Activated CD4-positive, CD25-positive, alpha-beta regulatory T cell (primary cell): ENCODE measurements around the gene ACTG1.
A peak's percentile ranks its signal among the peaks of the same experiment; 100 is the strongest.

ENCODE experiments used
- DNase-seq, 4 experiments: peaks; one replicate each; lab custom pipeline; 2025; lab: John Stamatoyannopoulos, UW

The ACTG1 gene

GRCh38 chr17:81494626-81495377 is 17.8 kb downstream of the ACTG1 start:
- no peak for DNase-seq

- DNase-seq = no peak
These were observed 19.2 kb downstream of the ACTG1 start for GRCh38 chr17:81493198-81494038.

DNA sequence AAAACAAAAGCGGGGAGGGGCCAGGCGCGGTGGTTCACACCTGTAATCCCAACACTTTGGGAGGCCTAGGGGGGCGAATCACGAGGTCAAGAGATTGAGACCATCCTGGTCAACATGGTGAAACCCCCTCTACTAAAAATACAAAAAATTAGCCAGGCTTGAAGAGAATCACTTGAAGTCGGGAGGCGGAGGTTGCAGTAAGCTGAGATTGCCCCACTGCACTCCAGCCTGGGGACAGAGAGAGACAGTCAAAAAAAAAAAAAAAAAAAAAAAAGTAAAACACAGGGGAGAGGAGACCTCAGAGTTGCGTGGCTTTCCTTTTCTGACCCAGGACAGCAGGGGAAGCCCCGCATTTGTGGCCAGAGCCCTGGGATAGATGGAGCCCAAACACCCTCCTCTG is 19.9 kb downstream of the ACTG1 start:
- no peak for DNase-seq

DNA sequence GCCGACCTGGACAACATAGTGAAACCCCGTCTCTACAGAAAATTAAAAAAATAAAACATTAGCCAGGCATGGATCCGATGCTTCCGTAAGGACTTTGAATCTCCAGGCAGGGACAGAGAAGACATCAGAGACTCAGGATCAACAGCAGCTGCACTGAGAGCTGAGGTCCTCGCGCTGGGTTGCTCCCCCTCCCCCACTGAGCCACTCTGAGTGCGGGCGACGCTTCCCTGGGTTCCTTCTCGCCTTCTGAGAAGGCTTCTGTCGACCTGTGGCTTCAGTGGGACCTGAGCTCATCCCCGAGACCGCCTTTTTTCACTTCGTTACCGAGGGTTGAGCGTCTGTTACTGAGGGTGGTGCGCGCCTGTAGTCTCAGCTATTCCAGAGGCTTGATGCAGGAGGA is 20.4 kb downstream of the ACTG1 start:
- no peak for DNase-seq

DNA sequence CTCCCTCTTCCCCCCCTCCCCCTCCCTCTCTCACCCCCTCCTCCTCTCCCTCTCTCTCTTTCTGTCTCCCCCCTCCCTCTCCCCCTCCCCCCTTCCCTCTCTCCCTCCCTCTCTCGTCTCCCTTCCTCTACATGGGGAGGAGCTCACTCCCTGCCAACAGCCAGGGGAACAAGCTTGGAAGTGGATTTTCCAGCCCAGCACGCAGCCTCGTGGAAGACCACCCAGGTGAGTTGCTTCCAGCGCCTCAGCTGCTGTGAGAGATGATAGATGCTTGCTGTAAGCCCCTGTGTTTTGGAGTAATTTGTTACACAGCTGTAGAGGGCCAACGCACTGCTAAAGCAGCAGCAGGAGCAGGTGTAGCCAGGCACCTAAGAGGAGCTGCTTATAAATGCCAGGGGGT is 20.8 kb downstream of the ACTG1 start:
- no peak for DNase-seq

GRCh38 chr17:81491181-81491581 is 21.4 kb downstream of the ACTG1 start:
- DNase-seq = no peak

DNA sequence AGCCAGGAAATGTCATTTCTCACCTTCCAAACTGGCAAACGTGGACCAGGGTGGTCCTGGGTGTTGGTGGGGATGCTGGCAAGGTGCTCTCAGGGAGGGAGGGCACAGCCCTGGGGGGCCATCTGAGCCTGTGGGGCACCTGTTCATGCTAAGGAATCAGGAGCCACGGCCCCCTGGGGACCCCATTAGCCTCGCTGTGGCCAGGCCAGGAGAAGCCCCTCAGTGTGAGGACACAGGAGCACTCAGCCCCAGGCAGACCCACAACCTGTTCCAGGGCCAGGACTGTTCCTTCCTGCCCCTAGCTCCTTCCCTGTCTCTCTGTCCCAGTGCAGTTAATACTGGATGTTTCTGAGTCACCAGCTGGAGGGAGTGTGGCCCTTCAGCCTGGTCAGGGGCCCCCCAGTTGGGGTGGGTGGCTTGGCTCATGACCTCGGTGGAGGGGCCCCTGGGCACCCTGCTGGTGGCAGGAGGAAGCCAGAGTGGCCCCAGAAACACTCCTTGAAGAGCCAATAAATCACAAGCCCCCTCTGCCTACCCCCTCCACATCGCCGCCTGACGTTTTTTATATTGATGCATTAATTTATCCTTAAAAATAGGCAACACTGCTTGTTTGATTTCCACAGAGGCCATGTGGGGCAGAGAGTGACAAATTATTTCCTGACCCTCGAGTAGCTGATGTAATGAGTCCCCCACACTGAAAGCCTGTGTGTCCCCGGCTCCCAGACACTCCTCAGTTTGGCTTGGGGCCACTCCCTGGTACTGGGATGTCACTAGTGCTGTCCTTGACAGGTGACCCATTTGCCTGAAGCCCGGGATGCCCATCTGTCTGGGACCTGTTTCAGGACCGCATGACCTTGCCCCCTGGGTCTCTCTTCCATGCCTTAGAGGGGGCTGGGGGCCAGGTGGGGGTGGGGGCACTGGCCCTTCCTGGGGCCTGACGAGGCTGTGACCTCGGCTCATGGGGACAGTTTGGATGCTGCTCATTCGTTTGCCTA is 22.3 kb downstream of the ACTG1 start:
- no peak for DNase-seq

DNA sequence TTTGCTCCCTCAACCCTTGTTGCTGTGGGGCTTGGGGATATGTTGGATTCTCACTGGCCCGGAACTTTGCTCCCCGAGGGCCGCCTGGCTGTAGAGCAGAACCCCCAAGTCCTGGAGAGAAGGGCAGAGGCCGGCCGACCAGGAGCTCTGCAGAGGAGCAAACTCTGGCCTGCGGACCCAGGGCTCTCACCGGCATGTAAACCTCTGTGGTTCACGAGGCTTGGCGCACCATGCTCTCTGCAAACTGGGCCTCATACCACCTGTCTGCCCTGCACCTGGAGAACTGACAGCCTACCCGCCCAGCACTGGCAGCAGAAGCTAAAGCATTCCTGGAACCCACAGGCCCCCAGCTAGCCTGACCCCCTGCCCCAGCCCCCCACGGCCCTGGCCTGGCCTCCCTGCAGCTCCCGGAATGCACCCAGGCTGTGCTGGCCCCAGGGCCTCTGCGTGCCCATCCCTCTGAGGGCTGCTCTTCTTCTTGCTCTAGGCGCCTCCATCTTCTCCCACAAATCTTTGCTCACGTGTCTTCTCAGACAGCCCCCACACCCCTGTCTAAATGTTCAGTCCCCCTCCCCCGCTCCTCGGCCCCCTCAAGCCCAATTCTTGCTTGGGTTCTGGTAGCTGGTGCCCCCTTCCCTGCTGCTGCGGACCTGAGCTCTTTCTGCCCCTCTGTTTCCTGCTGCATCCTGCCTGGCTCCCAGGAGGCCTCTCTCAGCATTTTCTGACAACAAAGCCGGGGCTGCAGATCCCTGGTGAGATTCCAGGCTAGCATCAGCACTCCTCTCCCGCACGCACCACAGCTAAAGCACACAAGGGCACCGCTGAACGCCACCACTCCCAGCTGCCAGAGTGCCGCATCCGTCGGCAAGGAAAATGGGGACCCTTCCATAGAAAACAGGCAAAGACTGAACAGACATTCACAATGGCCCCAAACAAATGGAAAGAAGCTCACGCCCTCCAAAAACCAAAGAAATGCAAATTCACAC is 23.3 kb downstream of the ACTG1 start:
- DNase-seq = no peak

- no peak for DNase-seq
These were observed 24.2 kb downstream of the ACTG1 start for GRCh38 chr17:81488276-81488860.

DNA sequence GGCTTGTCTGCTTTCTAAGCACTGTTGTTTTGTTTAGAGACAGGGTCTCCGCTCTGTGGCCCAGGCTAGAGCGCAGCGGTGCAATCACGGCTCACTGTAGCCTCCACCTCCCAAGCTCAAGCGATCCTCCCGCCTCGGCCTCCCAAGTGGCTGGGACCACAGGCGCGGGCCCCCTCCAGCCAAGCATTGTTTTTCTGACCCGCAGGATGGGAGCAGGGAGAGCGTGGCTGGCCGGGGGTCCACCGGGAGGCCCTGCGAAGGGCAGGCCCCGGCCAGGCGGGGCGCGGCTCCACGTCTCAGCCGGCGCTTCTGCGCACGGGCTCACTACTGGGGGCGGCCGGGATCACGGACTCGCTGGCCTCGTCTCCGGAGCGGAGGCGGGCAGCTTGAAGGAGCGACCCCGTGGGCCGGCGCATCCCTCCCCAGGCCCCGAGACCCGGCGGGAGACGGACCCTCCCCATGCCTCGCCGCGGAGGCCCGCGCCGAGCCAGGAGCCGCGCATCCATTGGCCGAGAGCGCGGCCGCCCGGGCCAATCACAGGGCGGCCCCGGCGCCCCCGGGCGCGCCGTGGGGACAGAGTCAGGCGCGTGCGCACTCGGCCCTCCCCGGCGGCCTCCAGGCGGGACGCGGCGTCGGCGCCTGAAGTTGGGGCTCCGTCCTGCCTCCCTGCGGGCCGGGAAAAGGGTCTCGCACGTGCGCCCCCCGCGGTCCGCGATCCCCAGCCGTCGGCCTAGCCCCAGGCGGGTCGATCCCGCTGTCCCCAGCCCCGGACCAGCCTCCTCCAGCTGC is 24.9 kb downstream of the ACTG1 start:
- peak; percentile 52 to 65 (median 60) for DNase-seq

DNA sequence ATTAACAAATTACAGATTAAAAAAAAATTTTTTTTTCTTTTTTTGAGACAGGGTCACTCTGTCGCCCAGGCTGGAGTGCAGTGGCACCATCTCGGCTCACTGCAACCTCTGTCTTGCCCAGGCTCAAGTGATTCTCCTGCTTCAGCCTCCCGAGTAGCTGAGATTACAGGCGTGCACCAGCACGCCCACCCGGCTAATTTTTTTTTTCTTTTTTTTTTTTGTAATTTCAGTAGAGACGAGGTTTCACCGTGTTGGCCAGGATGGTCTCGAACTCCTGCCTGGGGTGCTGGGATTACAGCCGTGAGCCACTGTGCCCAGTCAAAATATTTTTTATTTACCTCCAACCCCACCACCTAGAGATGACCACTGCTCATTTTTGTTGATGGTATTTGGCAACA is 25.5 kb downstream of the ACTG1 start:
- DNase-seq = no peak

GRCh38 chr17:81486199-81486810 is 26.3 kb downstream of the ACTG1 start:
- no peak for DNase-seq

GRCh38 chr17:81484195-81484979 is 28.2 kb downstream of the ACTG1 start:
- DNase-seq = peak; percentile 79 to 86 (median 82)

GRCh38 chr17:81483862-81484194 is 28.8 kb downstream of the ACTG1 start:
- no peak for DNase-seq

DNA sequence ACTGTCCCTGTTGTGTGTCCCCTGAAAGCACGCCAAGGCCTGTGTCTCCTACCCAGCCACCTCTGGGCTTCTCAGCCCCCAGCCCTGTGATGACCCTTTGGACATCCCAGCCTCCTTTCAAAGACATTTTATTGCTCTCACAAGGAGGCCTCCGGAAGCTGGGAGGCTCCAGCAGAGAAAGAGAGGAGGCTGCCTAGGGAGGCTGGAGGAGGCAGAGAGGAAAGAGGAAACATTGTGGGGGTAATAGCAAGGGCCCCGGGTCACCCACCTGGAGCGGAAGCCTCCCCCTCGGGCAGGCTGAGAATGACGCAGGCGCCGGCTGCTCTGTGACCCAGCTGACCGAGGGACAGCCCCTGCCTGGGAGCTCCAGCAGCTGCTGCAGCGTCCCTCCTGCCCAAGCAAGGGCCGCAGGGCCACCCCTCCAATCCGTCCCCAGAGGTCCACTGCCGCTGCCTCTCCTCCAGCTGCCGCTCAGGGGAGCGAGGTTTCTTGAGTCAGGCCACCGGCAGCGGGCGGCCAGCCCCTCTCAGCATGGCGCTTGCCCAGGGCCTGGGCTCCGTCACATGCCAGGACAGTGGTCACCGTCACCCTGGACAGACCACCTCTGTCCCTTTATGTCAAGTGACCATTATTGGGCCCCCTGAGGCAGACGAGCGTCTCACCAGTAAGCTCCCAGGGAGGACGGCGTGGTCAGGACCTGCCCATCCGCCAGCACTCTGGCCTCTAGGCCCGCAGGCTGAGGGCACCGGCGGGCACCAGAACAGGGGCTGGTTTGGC is 29.3 kb downstream of the ACTG1 start:
- DNase-seq = no peak

DNA sequence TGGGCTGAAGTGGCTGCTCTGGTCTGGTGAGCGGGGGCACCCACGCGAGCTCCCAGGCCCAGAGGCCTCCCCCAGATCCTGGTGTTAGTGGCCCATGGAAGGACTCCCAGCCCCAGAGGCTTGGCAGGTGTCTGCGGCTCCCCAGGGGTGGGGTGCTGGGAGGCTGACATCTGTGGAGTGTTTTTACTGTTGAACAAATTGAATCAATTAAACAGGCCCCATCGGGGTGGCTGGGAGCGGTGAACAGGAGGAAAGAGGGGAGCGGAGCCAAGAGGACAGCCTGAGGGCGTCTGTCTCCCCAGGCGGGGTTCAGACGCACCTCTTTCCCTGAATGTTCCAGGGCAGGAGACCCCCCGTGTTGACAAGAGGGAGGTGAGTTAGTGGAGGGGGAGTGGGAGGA is 29.9 kb downstream of the ACTG1 start:
- no peak for DNase-seq

DNA sequence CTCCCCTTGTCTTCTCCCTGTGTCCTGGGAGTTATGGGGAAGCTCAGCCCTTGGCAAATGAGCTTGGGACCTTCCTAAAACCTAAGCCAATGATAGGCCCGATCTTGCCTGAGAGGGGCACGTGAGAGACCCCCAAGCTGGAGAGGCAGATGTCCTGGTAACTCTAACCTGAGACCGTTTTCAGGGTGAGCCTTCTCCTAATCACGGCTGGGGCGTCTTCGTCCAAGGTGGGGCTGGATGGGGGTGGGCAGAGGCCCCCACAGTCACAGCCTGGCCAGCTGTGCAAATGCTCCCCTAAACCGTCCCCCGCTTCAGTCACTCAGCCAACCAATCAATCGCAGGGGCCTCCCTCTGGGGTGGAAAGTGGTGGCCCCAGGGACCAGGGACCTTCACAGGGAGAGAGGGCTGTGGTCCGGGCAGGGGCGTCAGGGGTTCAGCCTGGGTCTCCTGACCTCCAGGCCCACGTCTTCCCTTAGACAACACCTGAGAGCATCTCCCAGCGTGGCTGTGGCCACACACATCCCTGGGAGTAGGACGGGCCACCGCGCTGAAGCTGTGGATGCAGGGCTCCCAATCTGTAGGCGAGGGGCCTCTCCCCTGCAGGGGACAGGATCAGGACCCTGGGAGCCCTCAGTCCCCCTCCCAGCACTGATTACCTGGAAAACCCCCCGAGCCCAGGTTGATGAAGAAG is 30.6 kb downstream of the ACTG1 start:
- DNase-seq = no peak
